K562 (cell line): ENCODE results near the gene FRMD3. TPM values are rescaled to one million over a fixed set of nuclear protein-coding genes. Genes with fewer than 3 reads are reported as not detected.

Source experiments
- ATAC-seq: fragments of 200-7000 bp; cut with Tn5 transposase; 3 replicates; pipeline ENCODE4 v1.9.1; 2020; ENCODE audit warnings: moderate library complexity
- BruUV-seq: library from RNA; stranded (reverse); fragments of 400-500 nt; replicated peaks from 2 replicates; lab custom pipeline; 2021; lab: Mats Ljungman, UMichigan
- CTCF ChIA-PET: fragments of 300-600 bp; formaldehyde crosslinking; extraction: SDS; loops from one replicate; lab custom pipeline; 2021; ENCODE audit warnings: low intra/inter-chr PET ratio; lab: Yijun Ruan, JAX
- POLR2A ChIA-PET: fragments of 300-600, 350-650 bp; sonication (Branson Sonifier 250); formaldehyde crosslinking; extraction: SDS; loops from one replicate; lab custom pipeline; 2021; ENCODE audit warnings: antibody characterized with exemption, inconsistent platforms; lab: Yijun Ruan, JAX
- DNase-seq, 4 experiments: peaks; one replicate each; pipeline versions ENCODE4 v3.0.0 to v3.0.0-alpha.2; 2011 to 2018; ENCODE audit warnings: low spot score in 3 of 4, mixed read lengths in 3 of 4; ENCODE audit errors: extremely low read depth in 1 of 4
- FAIRE-seq: peaks from 2 replicates; lab custom pipeline; 2011; peaks lifted over from hg19 to GRCh38; lab: Jason Lieb, UNC
- H2AFZ ChIP-seq: 2 replicates; pipeline ENCODE4 v1.6.0; 2011; ENCODE audit warnings: low read depth, low read length, control low read depth, inconsistent platforms
- H3K27ac ChIP-seq: fragments of 200-600 bp; 3 replicates; pipeline ENCODE4 v1.8.0; 2011; ENCODE audit warnings: low read depth, mild to moderate bottlenecking, control low read depth, inconsistent platforms, low read length, moderate library complexity, mixed read lengths; ENCODE audit errors: extremely low read depth
- H3K27me3 ChIP-seq, 2 experiments: fragments of 300-600 bp in 1 of 2; 2 replicates in 1 of 2; 3 replicates in 1 of 2; pipeline versions ENCODE4 v1.6.0 to v1.8.0; 2011; ENCODE audit warnings: inconsistent platforms in 2 of 2, low read length in 2 of 2, mild to moderate bottlenecking in 1 of 2, mixed read lengths in 1 of 2, moderate library complexity in 1 of 2; ENCODE audit not compliant: control insufficient read depth in 2 of 2, insufficient read depth in 2 of 2
- H3K36me3 ChIP-seq: fragments of 300-600 bp; 3 replicates; pipeline ENCODE4 v1.8.0; 2011; ENCODE audit warnings: mild to moderate bottlenecking, low read length, inconsistent platforms; ENCODE audit not compliant: control insufficient read depth, insufficient read depth
- H3K4me1 ChIP-seq, 2 experiments: fragments of 200-600 bp in 1 of 2; replicated peaks in 1 of 2; 2 replicates in 1 of 2; 3 replicates in 1 of 2; pipeline versions ENCODE4 v1.5.1 to v1.8.0; 2011; ENCODE audit warnings: inconsistent platforms in 2 of 2, low read length in 2 of 2, mild to moderate bottlenecking in 1 of 2, mixed read lengths in 1 of 2, moderate library complexity in 1 of 2; ENCODE audit not compliant: control insufficient read depth in 2 of 2, insufficient read depth in 2 of 2
- H3K4me2 ChIP-seq: 2 replicates; pipeline ENCODE4 v1.6.1; 2011; ENCODE audit warnings: low read length, control low read depth, inconsistent platforms, mixed read lengths; ENCODE audit not compliant: insufficient read depth
- H3K4me3 ChIP-seq: fragments of 200-600 bp; sonication (generic), shearing (Covaris generic); 2 replicates; pipeline ENCODE4 v1.5.1; 2016; ENCODE audit warnings: control low read depth, inconsistent platforms
- H3K79me2 ChIP-seq: fragments of 200-600 bp; 3 replicates; pipeline ENCODE4 v1.8.0; 2011; ENCODE audit warnings: low read length, inconsistent platforms; ENCODE audit not compliant: control insufficient read depth, insufficient read depth
- H3K9ac ChIP-seq, 2 experiments: 2 replicates each; pipeline versions ENCODE4 v1.6.0 to v1.6.1; 2011; ENCODE audit warnings: low read depth in 2 of 2, low read length in 2 of 2, control low read depth in 1 of 2, inconsistent platforms in 1 of 2, mild to moderate bottlenecking in 1 of 2, mixed read lengths in 1 of 2; ENCODE audit not compliant: insufficient read depth in 1 of 2
- H3K9me1 ChIP-seq: one replicate; pipeline ENCODE4 v1.6.0; 2011; ENCODE audit warnings: inconsistent platforms, mild to moderate bottlenecking, low read length, moderate library complexity; ENCODE audit not compliant: control insufficient read depth, insufficient read depth
- H3K9me3 ChIP-seq: replicated peaks from 2 replicates; pipeline ENCODE4 v1.5.1; 2011; ENCODE audit warnings: low read depth, low read length, inconsistent platforms; ENCODE audit not compliant: control insufficient read depth, insufficient read depth
- H4K20me1 ChIP-seq: replicated peaks from 2 replicates; pipeline ENCODE4 v1.6.1; 2011; ENCODE audit warnings: low read length, inconsistent platforms, mixed read lengths; ENCODE audit not compliant: control insufficient read depth, insufficient read depth
- CBFA2T2 ChIP-seq: fragments of 450-650 bp; conservative IDR thresholded peaks from 2 replicates; pipeline ENCODE4 v1.6.1; 2017; ENCODE audit warnings: mild to moderate bottlenecking
- CBX5 ChIP-seq: IDR thresholded peaks from 2 replicates; pipeline ENCODE4 v1.6.1; 2014; ENCODE audit warnings: low read depth, borderline replicate concordance
- DNMT1 ChIP-seq: fragments of 450-650 bp; IDR thresholded peaks from 2 replicates; pipeline ENCODE4 v1.6.1; 2016; ENCODE audit warnings: antibody characterized with exemption, mild to moderate bottlenecking
- FOXM1 ChIP-seq, 2 experiments: fragments of 450-650 bp in 1 of 2; sonication (generic) in 1 of 2; formaldehyde crosslinking in 1 of 2; IDR thresholded peaks; 2 replicates each; pipeline versions ENCODE4 v1.6.1 to v1.9.0; 2017 to 2022; ENCODE audit warnings: low read depth in 2 of 2, mild to moderate bottlenecking in 2 of 2, missing genetic modification reagents in 1 of 2, moderate library complexity in 1 of 2
- MAFG ChIP-seq: fragments of 450-650 bp; conservative IDR thresholded peaks from 2 replicates; pipeline ENCODE4 v1.6.1; 2016; ENCODE audit warnings: missing genetic modification characterization, missing compliant biosample characterization
- POLR2G ChIP-seq: fragments of 200-400 bp; formaldehyde crosslinking; IDR thresholded peaks from 2 replicates; pipeline ENCODE4 v1.6.1; 2017; ENCODE audit warnings: low read depth, mild to moderate bottlenecking, antibody characterized with exemption, low read length, moderate library complexity
- PTBP1 ChIP-seq: fragments of 200-400 bp; formaldehyde crosslinking; IDR thresholded peaks from 2 replicates; pipeline ENCODE4 v1.6.1; 2017; ENCODE audit warnings: low read depth, low read length
- RBM39 ChIP-seq: fragments of 200-400 bp; formaldehyde crosslinking; optimal IDR thresholded peaks from 2 replicates; pipeline ENCODE3; 2018; ENCODE audit warnings: low read depth, low read length
- ZNF184 ChIP-seq: sonication (generic); formaldehyde crosslinking; IDR thresholded peaks from 2 replicates; pipeline ENCODE4 v1.5.0; 2020; ENCODE audit warnings: missing genetic modification reagents
- ZNF384 ChIP-seq: IDR thresholded peaks from 2 replicates; pipeline ENCODE4 v1.6.1; 2012; ENCODE audit warnings: low read depth, low read length, improper control_type of control experiment
- ZNF644 ChIP-seq: fragments of 200-800 bp; sonication (Bioruptor generic); IDR thresholded peaks from 2 replicates; pipeline ENCODE4 v1.6.1; 2016; ENCODE audit warnings: low read depth, missing genetic modification characterization, missing compliant biosample characterization
- ZNF717 ChIP-seq: fragments of 250-450 bp; sonication (Bioruptor Pico); IDR thresholded peaks from 2 replicates; pipeline ENCODE4 v1.5.0; 2021
- WGBS: fragments of 100-300 bp; shearing (Covaris generic); methylation state at CpG from one replicate; pipeline ENCODE4 v1.1.6; 2016; ENCODE audit warnings: low coverage, mixed read lengths; ENCODE audit not compliant: insufficient coverage; ENCODE audit errors: missing lambda C conversion rate; 5-methylcytosine and 5-hydroxymethylcytosine counted together
- in situ Hi-C: fragments of 300-500 bp; cut with MboI; formaldehyde crosslinking; loops from 4 replicates; pipeline ENCODE4 v1.15.0; 2018; ENCODE audit warnings: inconsistent platforms, mixed read lengths
- intact Hi-C: fragments of 100-400 bp; cut with micrococcal nuclease; formaldehyde crosslinking; loops from 2 replicates; pipeline ENCODE4 v1.14.2; 2022
- polyA plus RNA-seq, 8 experiments: library from polyadenylated mRNA; depleted of rRNA in 4 of 8; stranded (reverse) in 5 of 8; unstranded in 3 of 8; fragments of >200 nt; fragmentation: Nextera tagmentation in 2 of 8; fragmentation: Illumina TruSeq in 1 of 8; extraction: Ambion mirVana in 2 of 8; extraction: Trizol in 1 of 8; gene quantifications; 2 replicates each; pipeline versions ENCODE4 v1.2.1 to v1.2.3, GENCODE V29; 2011 to 2014; ENCODE audit warnings: inconsistent platforms in 1 of 8, missing spikeins in 1 of 8
- total RNA-seq, 7 experiments: library from RNA; depleted of rRNA in 6 of 7; stranded (reverse); fragments of >200 nt in 6 of 7; fragmentation: Illumina TruSeq in 2 of 7; extraction: Trizol in 2 of 7; gene quantifications; 2 replicates each; pipeline versions ENCODE4 v1.2.1 to v1.2.3, GENCODE V29; 2011 to 2021; ENCODE audit warnings: low replicate concordance in 1 of 7
- TF ChIP-seq, protein P1 (sequence below): fragments of 450-650 bp; IDR thresholded peaks from 2 replicates; pipeline ENCODE4 v1.6.1; 2016; ENCODE audit warnings: low read depth
- TF ChIP-seq, protein P2 (sequence below): fragments of 250-450 bp; sonication (Bioruptor Pico); IDR thresholded peaks from 2 replicates; pipeline ENCODE4 v1.4.0; 2020; ENCODE audit warnings: mild to moderate bottlenecking, moderate library complexity
- TF ChIP-seq, protein P3 (sequence below): fragments of 250-450 bp; sonication (Bioruptor Pico); IDR thresholded peaks from 2 replicates; pipeline ENCODE4 v1.5.0; 2021

FRMD3 gene
- total and polyA plus RNA-seq, 9 of the 15 experiments (the other 6 are each of a cell fraction or from before 2014, with no cell fraction given) = 0.09 to 0.51 (median 0.21) TPM

DNA sequence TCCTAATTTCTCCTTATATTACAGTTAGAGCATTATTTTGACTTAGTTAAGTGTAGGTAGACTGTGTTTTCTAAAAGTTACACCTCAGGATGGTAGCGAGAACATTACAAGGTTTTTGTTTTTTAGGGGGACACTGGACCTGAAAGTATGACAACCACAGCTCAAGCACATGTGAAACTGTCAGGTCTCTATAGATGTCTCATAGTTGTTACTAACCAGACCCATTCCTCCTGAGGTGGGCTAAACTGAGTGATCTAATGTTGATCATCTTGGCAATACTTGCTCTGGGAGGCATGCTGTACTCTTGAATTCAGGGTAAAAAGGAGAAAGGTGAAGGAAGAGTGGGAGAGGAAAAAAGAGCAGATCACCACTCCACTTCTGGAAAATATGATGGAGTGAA, 278.6 kb downstream of the FRMD3 start:
- H3K9me3 ChIP-seq = no peaks in the 10 kb centered on the region
- no peaks in the 10 kb centered on the region for H3K27me3 ChIP-seq
- FAIRE-seq (no peak), ATAC-seq (no peak), DNase-seq (no peak)
- H3K9me1 ChIP-seq = no peaks in the 10 kb centered on the region
- no TSS peak for BruUV-seq
- H3K27ac ChIP-seq = no peak overlapping the region
- H3K4me2 ChIP-seq = no peak overlapping the region
- no peaks in the 10 kb centered on the region for H3K36me3 ChIP-seq
- no peaks in the 10 kb centered on the region for H4K20me1 ChIP-seq
- H2AFZ ChIP-seq = no peak overlapping the region
- no peak overlapping the region for H3K9ac ChIP-seq
- H3K4me3 ChIP-seq = no peak overlapping the region
- H3K79me2 ChIP-seq = no peaks in the 10 kb centered on the region
- H3K4me1 ChIP-seq = no peaks in the 10 kb centered on the region
- in situ Hi-C loops = no loop called here
- POLR2A ChIA-PET = no interaction called here
- CTCF ChIA-PET = no interaction called here
- intact Hi-C loops = no loop called here
- 0% methylated on average over 1 of the region's 1 CpG for WGBS
- TF ChIP-seq ZNF717 (CRISPR knock-in tag) (no peak), MAFG (tag) (no peak), DNMT1 (no peak), ZNF384 (no peak), ZNF644 (tag) (no peak), CBFA2T2 (no peak), CBX5 (no peak), FOXM1 (IDR thresholded peaks at IDR 0.05; ENCODE audit: low read depth) (no peak), FOXM1 (CRISPR knock-in tag; IDR thresholded peaks at IDR 0.05; ENCODE audit: low read depth) (no peak), RBM39 (no peak), PTBP1 (no peak), ZNF184 (CRISPR knock-in tag) (no peak), POLR2G (no peak)
- TF ChIP-seq, protein P1, sequence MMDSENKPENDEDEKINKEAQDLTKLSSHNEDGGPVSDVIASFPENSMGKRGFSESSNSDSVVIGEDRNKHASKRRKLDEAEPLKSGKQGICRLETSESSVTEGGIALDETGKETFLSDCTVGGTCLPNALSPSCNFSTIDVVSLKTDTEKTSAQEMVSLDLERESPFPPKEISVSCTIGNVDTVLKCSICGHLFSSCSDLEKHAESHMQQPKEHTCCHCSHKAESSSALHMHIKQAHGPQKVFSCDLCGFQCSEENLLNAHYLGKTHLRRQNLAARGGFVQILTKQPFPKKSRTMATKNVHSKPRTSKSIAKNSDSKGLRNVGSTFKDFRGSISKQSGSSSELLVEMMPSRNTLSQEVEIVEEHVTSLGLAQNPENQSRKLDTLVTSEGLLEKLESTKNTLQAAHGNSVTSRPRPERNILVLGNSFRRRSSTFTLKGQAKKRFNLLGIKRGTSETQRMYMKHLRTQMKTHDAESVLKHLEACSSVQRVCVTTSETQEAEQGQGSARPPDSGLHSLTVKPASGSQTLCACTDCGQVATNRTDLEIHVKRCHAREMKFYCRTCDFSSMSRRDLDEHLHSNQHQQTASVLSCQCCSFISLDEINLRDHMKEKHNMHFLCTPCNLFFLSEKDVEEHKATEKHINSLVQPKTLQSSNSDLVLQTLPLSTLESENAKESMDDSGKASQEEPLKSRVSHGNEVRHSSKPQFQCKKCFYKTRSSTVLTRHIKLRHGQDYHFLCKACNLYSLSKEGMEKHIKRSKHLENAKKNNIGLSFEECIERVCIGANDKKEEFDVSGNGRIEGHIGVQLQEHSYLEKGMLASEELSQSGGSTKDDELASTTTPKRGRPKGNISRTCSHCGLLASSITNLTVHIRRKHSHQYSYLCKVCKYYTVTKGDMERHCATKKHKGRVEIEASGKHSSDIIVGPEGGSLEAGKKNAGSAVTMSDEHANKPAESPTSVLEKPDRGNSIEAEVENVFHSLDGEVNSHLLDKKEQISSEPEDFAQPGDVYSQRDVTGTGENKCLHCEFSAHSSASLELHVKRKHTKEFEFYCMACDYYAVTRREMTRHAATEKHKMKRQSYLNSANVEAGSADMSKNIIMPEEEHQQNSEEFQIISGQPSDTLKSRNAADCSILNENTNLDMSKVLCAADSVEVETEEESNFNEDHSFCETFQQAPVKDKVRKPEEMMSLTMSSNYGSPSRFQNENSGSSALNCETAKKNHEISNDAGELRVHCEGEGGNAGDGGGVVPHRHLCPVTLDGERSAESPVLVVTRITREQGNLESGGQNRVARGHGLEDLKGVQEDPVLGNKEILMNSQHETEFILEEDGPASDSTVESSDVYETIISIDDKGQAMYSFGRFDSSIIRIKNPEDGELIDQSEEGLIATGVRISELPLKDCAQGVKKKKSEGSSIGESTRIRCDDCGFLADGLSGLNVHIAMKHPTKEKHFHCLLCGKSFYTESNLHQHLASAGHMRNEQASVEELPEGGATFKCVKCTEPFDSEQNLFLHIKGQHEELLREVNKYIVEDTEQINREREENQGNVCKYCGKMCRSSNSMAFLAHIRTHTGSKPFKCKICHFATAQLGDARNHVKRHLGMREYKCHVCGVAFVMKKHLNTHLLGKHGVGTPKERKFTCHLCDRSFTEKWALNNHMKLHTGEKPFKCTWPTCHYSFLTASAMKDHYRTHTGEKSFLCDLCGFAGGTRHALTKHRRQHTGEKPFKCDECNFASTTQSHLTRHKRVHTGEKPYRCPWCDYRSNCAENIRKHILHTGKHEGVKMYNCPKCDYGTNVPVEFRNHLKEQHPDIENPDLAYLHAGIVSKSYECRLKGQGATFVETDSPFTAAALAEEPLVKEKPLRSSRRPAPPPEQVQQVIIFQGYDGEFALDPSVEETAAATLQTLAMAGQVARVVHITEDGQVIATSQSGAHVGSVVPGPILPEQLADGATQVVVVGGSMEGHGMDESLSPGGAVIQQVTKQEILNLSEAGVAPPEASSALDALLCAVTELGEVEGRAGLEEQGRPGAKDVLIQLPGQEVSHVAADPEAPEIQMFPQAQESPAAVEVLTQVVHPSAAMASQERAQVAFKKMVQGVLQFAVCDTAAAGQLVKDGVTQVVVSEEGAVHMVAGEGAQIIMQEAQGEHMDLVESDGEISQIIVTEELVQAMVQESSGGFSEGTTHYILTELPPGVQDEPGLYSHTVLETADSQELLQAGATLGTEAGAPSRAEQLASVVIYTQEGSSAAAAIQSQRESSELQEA = no peak
- TF ChIP-seq, protein P2, sequence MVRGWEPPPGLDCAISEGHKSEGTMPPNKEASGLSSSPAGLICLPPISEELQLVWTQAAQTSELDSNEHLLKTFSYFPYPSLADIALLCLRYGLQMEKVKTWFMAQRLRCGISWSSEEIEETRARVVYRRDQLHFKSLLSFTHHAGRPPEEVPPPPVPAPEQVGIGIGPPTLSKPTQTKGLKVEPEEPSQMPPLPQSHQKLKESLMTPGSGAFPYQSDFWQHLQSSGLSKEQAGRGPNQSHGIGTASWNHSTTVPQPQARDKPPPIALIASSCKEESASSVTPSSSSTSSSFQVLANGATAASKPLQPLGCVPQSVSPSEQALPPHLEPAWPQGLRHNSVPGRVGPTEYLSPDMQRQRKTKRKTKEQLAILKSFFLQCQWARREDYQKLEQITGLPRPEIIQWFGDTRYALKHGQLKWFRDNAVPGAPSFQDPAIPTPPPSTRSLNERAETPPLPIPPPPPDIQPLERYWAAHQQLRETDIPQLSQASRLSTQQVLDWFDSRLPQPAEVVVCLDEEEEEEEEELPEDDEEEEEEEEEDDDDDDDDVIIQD (CRISPR knock-in tag) = no peak
- TF ChIP-seq, protein P3, sequence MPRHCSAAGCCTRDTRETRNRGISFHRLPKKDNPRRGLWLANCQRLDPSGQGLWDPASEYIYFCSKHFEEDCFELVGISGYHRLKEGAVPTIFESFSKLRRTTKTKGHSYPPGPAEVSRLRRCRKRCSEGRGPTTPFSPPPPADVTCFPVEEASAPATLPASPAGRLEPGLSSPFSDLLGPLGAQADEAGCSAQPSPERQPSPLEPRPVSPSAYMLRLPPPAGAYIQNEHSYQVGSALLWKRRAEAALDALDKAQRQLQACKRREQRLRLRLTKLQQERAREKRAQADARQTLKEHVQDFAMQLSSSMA (CRISPR knock-in tag) = no peak
